SK-N-SH (cell line): ENCODE data around the gene PIGN. TPM values are rescaled to one million over a fixed set of nuclear protein-coding genes. Genes with fewer than 3 reads are reported as not detected.

ENCODE experiments used
- CTCF ChIA-PET: fragments of 300-600, 350-600 bp; formaldehyde crosslinking; extraction: SDS; loops from one replicate; lab custom pipeline; 2021; lab: Yijun Ruan, JAX
- POLR2A ChIA-PET: fragments of 350-600 bp; sonication (Branson Sonifier 250); formaldehyde crosslinking; extraction: SDS; loops from one replicate; lab custom pipeline; 2020; ENCODE audit warnings: antibody characterized with exemption, inconsistent platforms; lab: Yijun Ruan, JAX
- DNase-seq: peaks from one replicate; pipeline ENCODE4 v3.0.0; 2012
- H2AFZ ChIP-seq: fragments of 200-600 bp; sonication (generic); 2 replicates; pipeline ENCODE4 v1.8.1; 2016; ENCODE audit warnings: antibody characterized with exemption, mild to moderate bottlenecking, low read depth
- H3F3A ChIP-seq: fragments of 200-600 bp; sonication (generic); replicated peaks from 2 replicates; pipeline ENCODE3; 2016; ENCODE audit warnings: antibody characterized with exemption, mild to moderate bottlenecking; ENCODE audit not compliant: insufficient read depth
- H3K27ac ChIP-seq, 2 experiments: fragments of 200-500 bp in 1 of 2; fragments of 200-600 bp in 1 of 2; sonication (Bioruptor generic) in 1 of 2; sonication (generic), shearing (Covaris generic) in 1 of 2; 2 replicates each; pipeline versions ENCODE4 v1.5.1 to v1.6.1; 2014 to 2016; ENCODE audit warnings: low read depth in 2 of 2, inconsistent platforms in 1 of 2, low read length in 1 of 2, mild to moderate bottlenecking in 1 of 2, mixed read lengths in 1 of 2
- H3K27me3 ChIP-seq: fragments of 200-600 bp; sonication (generic), shearing (Covaris generic); 2 replicates; pipeline ENCODE4 v1.6.1; 2016; ENCODE audit warnings: mixed run types; ENCODE audit not compliant: insufficient read depth
- H3K36me3 ChIP-seq, 2 experiments: fragments of 200-500 bp in 1 of 2; fragments of 200-600 bp in 1 of 2; sonication (Bioruptor generic) in 1 of 2; sonication (generic) in 1 of 2; replicated peaks in 1 of 2; 2 replicates each; pipeline versions ENCODE3 to v1.5.1; 2014 to 2016; ENCODE audit warnings: low read length in 1 of 2, mild to moderate bottlenecking in 1 of 2; ENCODE audit not compliant: insufficient read depth in 2 of 2, control insufficient read depth in 1 of 2
- H3K4me1 ChIP-seq, 2 experiments: fragments of 200-500 bp in 1 of 2; fragments of 200-600 bp in 1 of 2; sonication (Bioruptor generic) in 1 of 2; sonication (generic), shearing (Covaris generic) in 1 of 2; 2 replicates each; pipeline versions ENCODE4 v1.5.1 to v1.6.1; 2014 to 2016; ENCODE audit warnings: low read depth in 1 of 2, low read length in 1 of 2, mixed run types in 1 of 2; ENCODE audit not compliant: insufficient read depth in 2 of 2, control insufficient read depth in 1 of 2
- H3K4me2 ChIP-seq: fragments of 200-600 bp; sonication (generic), shearing (Covaris generic); 2 replicates; pipeline ENCODE4 v1.6.1; 2017; ENCODE audit warnings: mixed run types
- H3K4me3 ChIP-seq, 2 experiments: fragments of 200-500 bp in 1 of 2; fragments of 200-600 bp in 1 of 2; sonication (Bioruptor generic) in 1 of 2; sonication (generic), shearing (Covaris generic) in 1 of 2; 2 replicates each; pipeline versions ENCODE4 v1.5.1 to v1.8.1; 2014 to 2016; ENCODE audit warnings: low read depth in 2 of 2, inconsistent platforms in 1 of 2, low read length in 1 of 2, mild to moderate bottlenecking in 1 of 2, mixed read lengths in 1 of 2, moderate library complexity in 1 of 2
- H3K79me2 ChIP-seq: fragments of 200-600 bp; sonication (generic); 2 replicates; pipeline ENCODE4 v1.8.1; 2017; ENCODE audit warnings: mild to moderate bottlenecking; ENCODE audit not compliant: insufficient read depth
- H3K9ac ChIP-seq: fragments of 200-600 bp; sonication (generic); 2 replicates; pipeline ENCODE4 v1.6.1; 2017; ENCODE audit warnings: mixed run types
- H3K9me2 ChIP-seq: fragments of 200-600 bp; sonication (generic); 2 replicates; pipeline ENCODE4 v1.6.1; 2017; ENCODE audit warnings: mixed run types
- H3K9me3 ChIP-seq: fragments of 200-600 bp; sonication (generic); 2 replicates; pipeline ENCODE4 v1.6.1; 2017; ENCODE audit warnings: mixed run types, mild to moderate bottlenecking, moderate library complexity
- H4K20me1 ChIP-seq: fragments of 200-600 bp; sonication (generic); 2 replicates; pipeline ENCODE4 v1.6.1; 2017; ENCODE audit warnings: mild to moderate bottlenecking, mixed run types; ENCODE audit not compliant: insufficient read depth
- EZH2phosphoT487 ChIP-seq: fragments of 200-600 bp; sonication (generic); IDR thresholded peaks from 2 replicates; pipeline ENCODE4 v1.6.1; 2017; ENCODE audit warnings: low read depth, mixed run types, mild to moderate bottlenecking, antibody characterized with exemption, moderate library complexity, borderline replicate concordance
- FOSL2 ChIP-seq: IDR thresholded peaks from 2 replicates; pipeline ENCODE4 v1.4.0; 2012; ENCODE audit warnings: low read depth, mild to moderate bottlenecking, moderate library complexity, borderline replicate concordance
- FOXM1 ChIP-seq: IDR thresholded peaks from 2 replicates; pipeline ENCODE4 v1.4.0; 2012; ENCODE audit warnings: low read depth, mild to moderate bottlenecking
- GATA2 ChIP-seq: sonication (generic); formaldehyde crosslinking; IDR thresholded peaks from 2 replicates; pipeline ENCODE4 v1.5.0; 2020; ENCODE audit warnings: mild to moderate bottlenecking, missing genetic modification reagents
- JUND ChIP-seq: IDR thresholded peaks from 2 replicates; pipeline ENCODE4 v1.4.0; 2012
- MEF2A ChIP-seq: IDR thresholded peaks from 2 replicates; pipeline ENCODE4 v1.4.0; 2012; ENCODE audit warnings: low read depth, borderline replicate concordance
- MXI1 ChIP-seq: IDR thresholded peaks from 2 replicates; pipeline ENCODE4 v1.6.1; 2012; ENCODE audit warnings: mild to moderate bottlenecking, low read depth, low read length, improper control_type of control experiment
- NFIC ChIP-seq: IDR thresholded peaks from 2 replicates; pipeline ENCODE4 v1.4.0; 2012; ENCODE audit warnings: borderline replicate concordance
- POLR2AphosphoS5 ChIP-seq: IDR thresholded peaks from 2 replicates; pipeline ENCODE4 v1.6.1; 2012; ENCODE audit warnings: low read depth, low read length
- RAD21 ChIP-seq: IDR thresholded peaks from 2 replicates; pipeline ENCODE4 v1.6.1; 2012; ENCODE audit warnings: mild to moderate bottlenecking, low read length
- RCOR1 ChIP-seq: fragments of 150-350 bp; IDR thresholded peaks from 2 replicates; pipeline ENCODE4 v1.6.1; 2017; ENCODE audit warnings: antibody characterized with exemption, low read length
- RXRA ChIP-seq: IDR thresholded peaks from 2 replicates; pipeline ENCODE4 v1.4.0; 2012; ENCODE audit warnings: low read depth, mild to moderate bottlenecking, borderline replicate concordance
- SIN3A ChIP-seq: IDR thresholded peaks from 2 replicates; pipeline ENCODE4 v1.6.1; 2012; ENCODE audit warnings: low read depth, mild to moderate bottlenecking, low read length, moderate library complexity, borderline replicate concordance
- TCF12 ChIP-seq: IDR thresholded peaks from 2 replicates; pipeline ENCODE4 v1.4.0; 2012
- TEAD4 ChIP-seq: IDR thresholded peaks from 2 replicates; pipeline ENCODE4 v1.4.0; 2012; ENCODE audit warnings: mild to moderate bottlenecking, borderline replicate concordance; ENCODE audit not compliant: insufficient read depth
- ZBTB33 ChIP-seq: IDR thresholded peaks from 2 replicates; pipeline ENCODE4 v1.4.0; 2012; ENCODE audit warnings: low read depth, borderline replicate concordance
- WGBS: methylation state at CpG from one replicate; pipeline ENCODE4 v1.1.6; 2017; ENCODE audit warnings: low lambda C conversion rate; 5-methylcytosine and 5-hydroxymethylcytosine counted together
- polyA plus RNA-seq, 3 experiments: library from polyadenylated mRNA; depleted of rRNA; stranded (reverse); fragments of >200 nt; gene quantifications; 2 replicates each; pipeline ENCODE4 v1.2.3, GENCODE V29; 2012
- TF ChIP-seq, protein P1 (sequence below): IDR thresholded peaks from 2 replicates; pipeline ENCODE4 v1.4.0; 2012; ENCODE audit warnings: low read depth
- TF ChIP-seq, protein P2 (sequence below): fragments of 200-600 bp; sonication (generic); IDR thresholded peaks from 2 replicates; pipeline ENCODE4 v1.6.1; 2017; ENCODE audit warnings: antibody characterized with exemption, mild to moderate bottlenecking, moderate library complexity

Gene PIGN
- polyA plus RNA-seq, 1 of the 3 experiments (the other 2 are of a cell fraction) = 6.1 TPM

DNA sequence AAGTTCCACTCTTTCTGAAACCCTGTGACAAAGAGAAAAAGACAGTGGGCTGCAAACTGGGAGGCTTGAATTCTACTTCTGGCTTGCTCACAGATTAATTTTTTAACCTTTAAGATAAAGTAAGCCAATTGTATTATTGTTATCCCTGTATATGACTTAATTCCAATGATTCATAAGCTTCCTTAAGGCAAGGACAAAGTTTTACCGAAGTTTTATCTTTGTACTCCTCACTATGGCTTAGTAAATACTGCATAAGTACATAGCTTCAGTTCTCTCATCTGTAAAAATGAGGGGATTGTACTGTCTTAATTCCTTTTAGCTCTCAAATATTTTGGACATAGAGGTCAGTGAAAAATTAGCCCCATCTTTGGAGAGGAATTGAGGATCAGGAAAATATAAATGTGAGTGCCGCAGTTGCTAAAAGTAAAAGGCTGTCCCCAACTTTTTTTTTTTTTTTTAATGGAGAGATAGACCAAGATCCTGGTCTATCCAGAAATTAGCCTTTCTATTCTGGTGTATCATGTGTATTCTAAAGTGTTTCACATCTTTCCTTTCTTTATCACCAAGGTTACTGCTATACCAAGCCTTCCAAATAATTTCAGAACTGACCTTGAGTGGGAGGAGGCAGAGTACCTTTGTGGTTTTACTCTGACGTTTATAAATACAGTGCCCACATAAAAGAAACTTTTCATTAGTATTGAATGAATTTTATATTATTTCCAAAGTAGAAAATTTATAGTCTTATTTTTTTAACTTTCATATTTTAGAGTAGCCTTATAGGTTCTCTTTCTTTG is 13.5 kb upstream of the PIGN start:
- H3K27ac ChIP-seq = no peak overlapping the region
- H3K27me3 ChIP-seq = no peaks in the 10 kb centered on the region
- no peak overlapping the region for H3K4me2 ChIP-seq
- H3K4me1 ChIP-seq = no peaks in the 10 kb centered on the region; a peak in 1 of 4 replicates
- H4K20me1 ChIP-seq = peaks cover 6% of the 10 kb centered on the region
- CTCF ChIA-PET = interaction anchor here (0.7 to 1.3 kb wide), 3 partner anchors 16 to 782 kb away, joined by 3 to 5 read pairs (median 5); no protein-coding TSS in a partner anchor
- no peak overlapping the region for H3K4me3 ChIP-seq
- peaks cover 89% of the 10 kb centered on the region for H3K79me2 ChIP-seq
- no peak for DNase-seq
- no peak for TF ChIP-seq NFIC
- TF ChIP-seq RAD21 = no peak
- TF ChIP-seq ZBTB33 = no peak
- TF ChIP-seq RCOR1 = no peak
- H3K9ac ChIP-seq = no peak overlapping the region
- POLR2A ChIA-PET = no interaction called here
- no peaks in the 10 kb centered on the region for H3K36me3 ChIP-seq
- no peaks in the 10 kb centered on the region for H3K9me3 ChIP-seq
- H3K9me2 ChIP-seq = no peaks in the 10 kb centered on the region
- 83% methylated on average over 3 of the region's 3 CpGs for WGBS
- H3F3A ChIP-seq = peaks cover 7% of the 10 kb centered on the region
- H2AFZ ChIP-seq = no peak overlapping the region

DNA sequence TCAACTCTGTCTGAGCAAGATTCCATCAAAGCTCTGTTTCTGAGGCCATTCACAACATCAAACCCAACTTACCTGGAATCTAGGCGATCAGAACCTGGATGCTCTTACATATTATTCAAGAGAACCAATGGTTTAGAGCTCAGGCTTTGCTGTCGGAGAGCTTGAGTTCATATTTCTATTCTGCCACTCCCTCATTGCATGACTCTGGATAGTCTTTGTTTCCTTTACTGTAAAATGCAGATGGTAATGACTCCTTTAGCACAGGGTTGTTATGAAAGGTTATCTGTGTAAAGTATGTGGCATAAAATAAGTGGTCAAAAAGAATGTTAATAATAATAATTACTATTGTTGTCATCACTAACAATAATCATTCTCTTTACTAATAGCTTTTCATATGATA is 12.8 kb upstream of the PIGN start:
- H3K36me3 ChIP-seq = no peaks in the 10 kb centered on the region
- ChIA-PET POLR2A (no interaction called here), CTCF (interaction anchor here (0.7 to 1.3 kb wide), 3 partner anchors 15 to 782 kb away, joined by 3 to 5 read pairs (median 5); no protein-coding TSS in a partner anchor)
- H2AFZ ChIP-seq = no peak overlapping the region
- H3K9me3 ChIP-seq = no peaks in the 10 kb centered on the region
- no peak overlapping the region for H3K9ac ChIP-seq
- H3F3A ChIP-seq = peaks cover 7% of the 10 kb centered on the region
- 93% methylated on average over 2 of the region's 2 CpGs for WGBS
- no peak for TF ChIP-seq SIN3A
- TF ChIP-seq, protein P1, sequence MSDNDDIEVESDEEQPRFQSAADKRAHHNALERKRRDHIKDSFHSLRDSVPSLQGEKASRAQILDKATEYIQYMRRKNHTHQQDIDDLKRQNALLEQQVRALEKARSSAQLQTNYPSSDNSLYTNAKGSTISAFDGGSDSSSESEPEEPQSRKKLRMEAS = no peak
- no peak for TF ChIP-seq MXI1
- TF ChIP-seq, protein P2, sequence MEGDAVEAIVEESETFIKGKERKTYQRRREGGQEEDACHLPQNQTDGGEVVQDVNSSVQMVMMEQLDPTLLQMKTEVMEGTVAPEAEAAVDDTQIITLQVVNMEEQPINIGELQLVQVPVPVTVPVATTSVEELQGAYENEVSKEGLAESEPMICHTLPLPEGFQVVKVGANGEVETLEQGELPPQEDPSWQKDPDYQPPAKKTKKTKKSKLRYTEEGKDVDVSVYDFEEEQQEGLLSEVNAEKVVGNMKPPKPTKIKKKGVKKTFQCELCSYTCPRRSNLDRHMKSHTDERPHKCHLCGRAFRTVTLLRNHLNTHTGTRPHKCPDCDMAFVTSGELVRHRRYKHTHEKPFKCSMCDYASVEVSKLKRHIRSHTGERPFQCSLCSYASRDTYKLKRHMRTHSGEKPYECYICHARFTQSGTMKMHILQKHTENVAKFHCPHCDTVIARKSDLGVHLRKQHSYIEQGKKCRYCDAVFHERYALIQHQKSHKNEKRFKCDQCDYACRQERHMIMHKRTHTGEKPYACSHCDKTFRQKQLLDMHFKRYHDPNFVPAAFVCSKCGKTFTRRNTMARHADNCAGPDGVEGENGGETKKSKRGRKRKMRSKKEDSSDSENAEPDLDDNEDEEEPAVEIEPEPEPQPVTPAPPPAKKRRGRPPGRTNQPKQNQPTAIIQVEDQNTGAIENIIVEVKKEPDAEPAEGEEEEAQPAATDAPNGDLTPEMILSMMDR = no peak
- TF ChIP-seq FOSL2 = no peak
- TF ChIP-seq JUND = no peak
- TF ChIP-seq MEF2A = no peak
- no peak for TF ChIP-seq TCF12
- no peak for TF ChIP-seq POLR2AphosphoS5
- no peak for TF ChIP-seq RXRA
- TF ChIP-seq EZH2phosphoT487 = no peak
- no peak for TF ChIP-seq FOXM1
- TF ChIP-seq TEAD4 = no peak
- TF ChIP-seq GATA2 (CRISPR knock-in tag) = no peak
- peaks cover 89% of the 10 kb centered on the region for H3K79me2 ChIP-seq
- no peak overlapping the region for H3K4me3 ChIP-seq
- H4K20me1 ChIP-seq = peaks cover 8% of the 10 kb centered on the region
- no peak for DNase-seq
- no peaks in the 10 kb centered on the region; a peak in 1 of 4 replicates for H3K4me1 ChIP-seq
- H3K27me3 ChIP-seq = no peaks in the 10 kb centered on the region
- no peak overlapping the region for H3K27ac ChIP-seq
- no peak overlapping the region for H3K4me2 ChIP-seq
- no peaks in the 10 kb centered on the region for H3K9me2 ChIP-seq
